Karpas-422 (cell line): ENCODE measurements around the gene CTNNA1. TPM values are rescaled to one million over a fixed set of nuclear protein-coding genes. Genes with fewer than 3 reads are reported as not detected.

Experiments used
- DNase-seq: peaks from one replicate; pipeline ENCODE4 v3.0.0-alpha.2; 2015
- H2AFZ ChIP-seq: fragments of 200-600 bp; sonication (generic); 2 replicates; pipeline ENCODE4 v1.6.1; 2014; ENCODE audit warnings: antibody characterized with exemption, low read length, mixed read lengths
- H3K27ac ChIP-seq: fragments of 200-600 bp; sonication (generic); 2 replicates; pipeline ENCODE4 v1.5.1; 2014; ENCODE audit warnings: mild to moderate bottlenecking, low read length, moderate library complexity
- H3K27me3 ChIP-seq: fragments of 200-600 bp; sonication (generic); 2 replicates; pipeline ENCODE4 v1.6.1; 2014; ENCODE audit warnings: low read length, mixed read lengths
- H3K36me3 ChIP-seq: fragments of 200-600 bp; sonication (generic); 2 replicates; pipeline ENCODE4 v1.6.1; 2014; ENCODE audit warnings: low read length, mixed read lengths; ENCODE audit not compliant: insufficient read depth
- H3K4me1 ChIP-seq: fragments of 200-600 bp; sonication (generic); 2 replicates; pipeline ENCODE4 v1.6.1; 2014; ENCODE audit warnings: mild to moderate bottlenecking, low read length, mixed read lengths
- H3K4me2 ChIP-seq: fragments of 200-600 bp; sonication (generic); 2 replicates; pipeline ENCODE4 v1.6.1; 2014; ENCODE audit warnings: low read length, low read depth, mild to moderate bottlenecking; ENCODE audit not compliant: poor library complexity, severe bottlenecking
- H3K4me3 ChIP-seq: fragments of 200-600 bp; sonication (generic); 2 replicates; pipeline ENCODE4 v1.5.1; 2014; ENCODE audit warnings: mild to moderate bottlenecking, antibody characterized with exemption, low read length, mixed read lengths
- H3K79me2 ChIP-seq: fragments of 200-600 bp; sonication (generic); 2 replicates; pipeline ENCODE4 v1.6.1; 2014; ENCODE audit warnings: mild to moderate bottlenecking, low read length, mixed read lengths
- H3K9ac ChIP-seq: fragments of 200-600 bp; sonication (generic); 2 replicates; pipeline ENCODE4 v1.6.0; 2014; ENCODE audit warnings: low read length
- H3K9me2 ChIP-seq: fragments of 200-600 bp; sonication (generic), shearing (Covaris generic); replicated peaks from 2 replicates; pipeline ENCODE4 v1.6.0; 2014; ENCODE audit warnings: mild to moderate bottlenecking, low read length, moderate library complexity; ENCODE audit not compliant: insufficient read depth
- H3K9me3 ChIP-seq: fragments of 300-700, 200-600 bp; sonication (generic); 2 replicates; pipeline ENCODE4 v1.6.1; 2014; ENCODE audit warnings: low read length, mixed read lengths
- H4K20me1 ChIP-seq: fragments of 200-600 bp; sonication (generic); 2 replicates; pipeline ENCODE4 v1.6.1; 2014; ENCODE audit warnings: mild to moderate bottlenecking, antibody characterized with exemption, low read length, low read depth; ENCODE audit not compliant: insufficient read depth
- total RNA-seq: library from RNA; depleted of rRNA; stranded (reverse); fragments of >200 nt; shearing (Covaris generic); gene quantifications from 2 replicates; pipeline ENCODE4 v1.2.3, GENCODE V29; 2014; ENCODE audit warnings: low replicate concordance

Gene CTNNA1
- total RNA-seq, 1 experiment from 2014 or later = 13.2 TPM

DNA sequence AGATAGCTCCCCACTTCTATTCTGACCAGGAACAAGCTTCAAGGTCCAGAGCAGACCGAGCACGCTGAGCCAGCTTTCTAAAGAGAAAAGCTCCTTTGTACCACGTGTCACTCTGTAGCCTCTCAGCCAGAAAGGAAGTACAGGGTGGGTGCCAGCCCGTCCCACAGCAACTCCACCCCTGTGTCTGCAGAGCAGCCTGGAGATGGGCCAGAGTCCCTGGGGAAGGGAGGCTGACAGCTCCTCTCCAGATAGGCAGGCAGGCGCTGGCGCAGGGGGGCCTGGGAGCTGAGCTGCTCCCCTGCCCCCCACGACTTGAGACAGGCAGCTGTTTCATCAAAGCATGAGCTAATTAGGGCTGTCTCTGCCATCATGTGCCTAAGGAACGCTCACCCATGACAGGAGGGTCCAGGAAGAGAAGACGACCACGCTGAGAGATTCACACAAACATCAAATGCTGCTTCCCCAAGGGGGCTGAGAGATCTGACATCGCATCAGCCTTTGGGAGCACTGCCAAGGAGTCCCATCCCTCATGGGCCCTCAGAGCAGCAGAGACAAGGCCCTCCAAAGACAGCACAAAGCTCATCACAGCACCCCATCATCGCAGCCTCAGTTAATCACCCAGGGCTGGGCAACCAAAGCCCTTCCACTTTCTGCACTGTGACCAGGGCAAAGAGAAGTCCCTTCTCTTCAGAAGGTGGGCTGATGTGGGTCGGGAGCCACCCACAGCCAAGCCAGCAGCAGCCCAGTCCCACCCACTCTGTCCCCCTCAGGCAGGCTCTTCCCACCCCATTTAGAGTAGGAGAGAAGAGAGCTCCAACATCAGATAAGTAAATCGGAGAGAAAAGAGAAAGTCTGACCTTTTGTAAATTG lies 200.4 kb downstream of the CTNNA1 start:
- Histone ChIP-seq H2AFZ (no peak overlapping the region), H3K27me3 (no peaks in the 10 kb centered on the region), H3K9ac (no peak overlapping the region), H4K20me1 (peaks cover 2% of the 10 kb centered on the region; the same call in 1 of the 2 replicates), H3K4me3 (no peak overlapping the region), H3K9me3 (no peaks in the 10 kb centered on the region), H3K4me2 (no peak overlapping the region), H3K36me3 (no peaks in the 10 kb centered on the region), H3K27ac (no peak overlapping the region), H3K9me2 (no peaks in the 10 kb centered on the region), H3K79me2 (no peaks in the 10 kb centered on the region), H3K4me1 (no peaks in the 10 kb centered on the region)
- DNase-seq = no peak

DNA sequence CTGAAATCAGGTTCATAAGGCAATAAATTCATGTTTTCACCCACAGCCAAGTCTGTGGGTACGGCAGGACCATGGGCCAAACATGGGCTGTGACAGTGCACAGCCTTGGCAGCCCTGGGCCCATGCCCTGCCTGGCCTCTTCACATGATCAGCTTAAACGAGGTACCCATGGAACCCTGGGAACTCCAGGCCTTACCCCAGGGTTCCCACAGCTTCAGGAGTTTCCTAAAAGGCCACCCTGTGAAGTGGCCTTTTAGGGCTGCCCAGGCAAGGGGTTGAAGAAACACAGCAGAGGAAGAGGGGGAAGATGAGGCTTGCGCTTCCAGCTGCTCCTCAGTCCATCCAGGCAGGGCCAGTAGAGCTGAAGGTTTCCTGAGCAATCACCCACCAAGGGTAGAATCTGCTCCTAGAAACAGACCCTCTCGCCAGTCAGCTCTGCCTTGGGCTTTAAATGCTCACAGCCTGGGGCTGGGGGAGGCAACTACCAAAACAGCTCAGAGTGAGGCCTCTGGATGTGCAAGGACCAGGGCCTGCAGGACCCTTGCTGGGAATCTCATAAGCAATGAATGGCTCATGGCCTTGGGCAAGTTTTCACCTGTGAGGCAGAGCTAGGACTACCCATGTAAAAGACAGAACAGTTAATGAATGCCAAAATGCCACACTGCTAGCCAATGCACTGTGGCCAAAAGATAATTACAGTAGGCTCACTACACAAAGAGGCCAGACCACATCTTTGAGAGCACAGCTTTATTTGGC lies 201.2 kb downstream of the CTNNA1 start:
- H3K79me2 ChIP-seq = no peaks in the 10 kb centered on the region
- H3K9me3 ChIP-seq = no peaks in the 10 kb centered on the region
- no peak overlapping the region for H2AFZ ChIP-seq
- H3K4me1 ChIP-seq = no peaks in the 10 kb centered on the region
- no peak for DNase-seq
- H3K27ac ChIP-seq = no peak overlapping the region
- H3K9me2 ChIP-seq = no peaks in the 10 kb centered on the region
- H3K9ac ChIP-seq = no peak overlapping the region
- H3K4me2 ChIP-seq = no peak overlapping the region
- H3K36me3 ChIP-seq = no peaks in the 10 kb centered on the region
- H4K20me1 ChIP-seq = peaks cover 2% of the 10 kb centered on the region; the same call in 1 of the 2 replicates
- no peaks in the 10 kb centered on the region for H3K27me3 ChIP-seq
- no peak overlapping the region for H3K4me3 ChIP-seq

DNA sequence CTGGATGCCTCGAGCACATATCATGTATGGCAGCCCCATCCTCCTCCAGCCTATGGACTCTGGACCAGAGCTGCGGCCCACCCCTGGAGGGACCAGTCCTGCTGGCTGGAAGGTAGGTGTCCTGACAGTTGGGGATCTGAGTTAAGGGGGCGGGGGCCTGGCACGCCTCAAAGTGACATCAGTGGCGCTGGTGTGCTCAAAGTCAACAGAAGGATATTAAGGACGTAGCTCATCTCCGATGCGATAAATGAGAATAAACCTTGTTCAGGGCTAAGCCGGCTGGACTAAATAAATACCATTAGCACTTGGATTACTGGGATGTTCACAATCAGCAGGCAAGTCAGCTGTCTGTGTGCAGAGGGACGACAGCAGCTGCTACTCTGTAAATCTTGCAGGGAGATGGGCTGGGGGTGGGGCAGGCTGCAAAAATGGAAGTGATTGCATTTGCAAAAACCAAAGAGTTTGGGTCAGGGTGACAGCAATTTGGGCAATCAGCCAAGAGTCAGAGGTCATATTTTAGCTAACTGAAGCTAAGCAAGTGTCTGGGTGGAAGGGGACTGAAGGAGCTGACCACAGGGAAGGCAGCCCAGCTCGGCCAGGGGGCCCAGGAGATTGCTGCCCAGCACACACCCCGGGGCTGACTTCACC lies 201.9 kb downstream of the CTNNA1 start:
- no peak overlapping the region for H3K9ac ChIP-seq

DNA sequence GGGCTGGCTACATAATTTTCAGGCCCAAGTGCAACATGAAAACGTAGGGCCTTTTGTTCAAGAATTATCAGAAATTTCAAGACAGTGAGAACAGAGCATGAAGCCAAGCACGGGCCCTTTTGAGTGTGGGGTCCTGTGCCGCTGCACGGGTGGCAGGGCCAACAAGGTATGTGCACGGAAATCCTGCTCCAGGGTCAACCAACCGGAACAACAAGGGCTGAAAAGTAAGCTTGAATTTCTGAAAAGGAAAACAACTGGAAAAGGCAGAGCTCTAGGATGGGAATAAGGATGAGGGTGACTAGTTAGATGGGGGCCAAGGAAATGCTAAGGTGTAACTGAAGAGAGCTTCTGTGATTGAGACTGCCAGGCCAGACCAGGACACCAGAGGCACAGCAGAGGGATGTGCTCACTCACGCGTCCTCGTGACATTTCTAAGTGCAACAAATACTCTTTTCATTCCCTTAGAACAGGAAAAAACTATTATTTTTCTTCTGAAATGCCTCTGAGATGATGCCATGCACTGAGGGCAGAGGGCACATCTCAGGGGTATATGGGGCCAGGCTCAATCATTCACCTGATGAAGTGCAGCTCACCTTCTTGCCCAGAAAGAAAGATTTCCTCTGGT lies 202.6 kb downstream of the CTNNA1 start:
- no peak overlapping the region for H3K4me3 ChIP-seq
- no peak overlapping the region for H3K4me2 ChIP-seq
- H3K79me2 ChIP-seq = no peaks in the 10 kb centered on the region
- no peaks in the 10 kb centered on the region for H3K9me2 ChIP-seq
- no peaks in the 10 kb centered on the region for H3K36me3 ChIP-seq
- no peaks in the 10 kb centered on the region for H3K4me1 ChIP-seq
- no peak overlapping the region for H3K27ac ChIP-seq
- H2AFZ ChIP-seq = no peak overlapping the region
- peaks cover 2% of the 10 kb centered on the region; the same call in 1 of the 2 replicates for H4K20me1 ChIP-seq
- no peak for DNase-seq
- H3K9ac ChIP-seq = no peak overlapping the region
- H3K27me3 ChIP-seq = no peaks in the 10 kb centered on the region
- no peaks in the 10 kb centered on the region for H3K9me3 ChIP-seq

More for the DNA sequence above, 201.9 kb downstream of the CTNNA1 start:
- no peaks in the 10 kb centered on the region for H3K4me1 ChIP-seq
- H4K20me1 ChIP-seq = peaks cover 2% of the 10 kb centered on the region; the same call in 1 of the 2 replicates
- no peaks in the 10 kb centered on the region for H3K9me2 ChIP-seq
- H2AFZ ChIP-seq = no peak overlapping the region
- DNase-seq = no peak
- H3K4me3 ChIP-seq = no peak overlapping the region
- H3K9me3 ChIP-seq = no peaks in the 10 kb centered on the region
- no peaks in the 10 kb centered on the region for H3K79me2 ChIP-seq
- H3K36me3 ChIP-seq = no peaks in the 10 kb centered on the region
- no peak overlapping the region for H3K4me2 ChIP-seq
- H3K27me3 ChIP-seq = no peaks in the 10 kb centered on the region
- no peak overlapping the region for H3K27ac ChIP-seq

DNA sequence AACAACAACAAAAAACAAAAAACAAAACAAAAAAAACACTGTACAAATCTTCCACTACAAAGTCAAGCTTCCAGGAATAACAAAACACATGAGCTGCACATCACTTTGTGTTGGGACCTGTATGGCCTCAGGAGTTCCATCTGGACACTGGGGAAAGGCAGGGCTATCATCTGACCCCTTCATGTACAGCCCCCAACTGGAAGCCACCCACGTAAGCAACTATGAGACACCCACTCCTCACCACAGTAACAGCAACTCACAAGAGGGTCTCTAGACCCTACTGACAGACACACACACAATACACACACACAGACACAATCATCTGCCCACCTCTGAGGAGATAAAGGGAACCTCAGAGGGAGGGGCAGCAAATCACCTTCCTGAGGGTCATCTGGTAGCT lies 203.6 kb downstream of the CTNNA1 start:
- Histone ChIP-seq H3K27me3 (no peaks in the 10 kb centered on the region), H3K4me2 (no peak overlapping the region), H3K27ac (no peak overlapping the region), H3K9me2 (no peaks in the 10 kb centered on the region), H2AFZ (no peak overlapping the region), H3K79me2 (no peaks in the 10 kb centered on the region), H3K9me3 (no peaks in the 10 kb centered on the region), H3K4me1 (no peaks in the 10 kb centered on the region), H3K4me3 (no peak overlapping the region), H3K36me3 (no peaks in the 10 kb centered on the region), H4K20me1 (peaks cover 5% of the 10 kb centered on the region; the same call in 1 of the 2 replicates), H3K9ac (no peak overlapping the region)
- DNase-seq = no peak

DNA sequence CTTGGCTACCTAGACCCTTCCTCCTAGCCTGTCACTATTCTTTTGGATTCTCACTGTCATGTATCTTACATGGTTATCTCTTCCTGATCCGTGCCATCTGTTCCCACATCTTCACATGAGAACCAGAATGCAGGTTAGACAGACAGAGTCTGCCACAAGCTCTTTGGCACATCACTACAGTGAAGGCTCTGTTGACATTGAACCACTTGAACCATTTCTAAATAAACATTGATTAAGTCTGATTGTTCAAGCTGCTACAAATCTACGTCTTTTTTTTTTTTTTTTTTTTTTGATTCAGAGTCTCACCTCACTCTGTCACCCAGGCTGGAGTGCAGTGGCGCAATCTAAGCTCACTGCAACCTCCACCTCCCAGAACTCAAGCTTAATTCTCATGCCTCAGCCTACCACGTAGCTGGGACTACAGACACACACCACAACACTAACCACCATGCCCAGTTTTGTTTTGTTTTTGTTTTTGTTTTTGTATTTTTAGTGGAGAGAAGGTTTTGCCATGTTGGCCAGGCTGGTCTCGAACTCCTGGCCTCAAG lies 207.0 kb downstream of the CTNNA1 start:
- Histone ChIP-seq H3K9me2 (no peaks in the 10 kb centered on the region), H3K4me2 (no peak overlapping the region), H3K36me3 (no peaks in the 10 kb centered on the region), H3K27ac (no peak overlapping the region), H3K79me2 (no peaks in the 10 kb centered on the region), H3K9ac (no peak overlapping the region), H3K27me3 (no peaks in the 10 kb centered on the region), H3K4me1 (no peaks in the 10 kb centered on the region), H2AFZ (no peak overlapping the region), H3K9me3 (no peaks in the 10 kb centered on the region), H3K4me3 (no peak overlapping the region), H4K20me1 (peaks cover 9% of the 10 kb centered on the region; the same call in 1 of the 2 replicates)
- DNase-seq = no peak

DNA sequence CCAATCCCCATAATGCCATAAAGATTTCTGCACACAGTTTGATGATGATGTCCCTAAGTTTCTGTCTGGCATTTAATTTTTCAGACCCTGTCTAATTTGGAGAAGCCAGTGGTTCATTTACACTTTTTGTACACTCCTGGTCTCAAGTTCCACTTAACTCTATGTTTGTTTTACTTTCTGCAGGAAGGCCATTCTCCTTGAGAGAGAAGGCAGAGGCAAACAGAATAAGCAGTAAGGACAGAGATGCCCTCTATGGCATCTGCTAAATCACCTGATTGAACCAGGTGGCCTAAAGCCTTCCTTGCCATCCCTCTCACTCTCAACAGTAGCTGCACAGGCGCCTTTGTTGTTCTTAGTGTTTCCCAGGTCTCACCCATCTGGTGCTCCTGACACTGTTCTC lies 208.0 kb downstream of the CTNNA1 start:
- H3K4me2 ChIP-seq = no peak overlapping the region
- H3K27ac ChIP-seq = no peak overlapping the region
- H3K79me2 ChIP-seq = no peaks in the 10 kb centered on the region
- peaks cover 9% of the 10 kb centered on the region; the same call in 1 of the 2 replicates for H4K20me1 ChIP-seq
- H3K4me3 ChIP-seq = no peak overlapping the region
- no peaks in the 10 kb centered on the region for H3K9me3 ChIP-seq
- H3K9me2 ChIP-seq = no peaks in the 10 kb centered on the region
- H3K9ac ChIP-seq = no peak overlapping the region
- H3K4me1 ChIP-seq = no peaks in the 10 kb centered on the region
- H2AFZ ChIP-seq = no peak overlapping the region
- no peaks in the 10 kb centered on the region for H3K27me3 ChIP-seq
- no peaks in the 10 kb centered on the region for H3K36me3 ChIP-seq
- no peak for DNase-seq
